Muscle of arm (tissue), 12 donors: ENCODE data around the gene GZMB. TPM values are rescaled to one million over a fixed set of nuclear protein-coding genes. Genes with fewer than 3 reads are reported as not detected.
"Not testable (repeated sequence)": the region's sequence is repeated elsewhere in the genome, so short reads cannot be mapped to it uniquely, and the experiment has no call there.

Source experiments
- DNase-seq: peaks from one replicate; pipeline ENCODE4 v3.0.0-alpha.2; 2013
- polyA plus RNA-seq, 12 donors: library from polyadenylated mRNA; unstranded; fragments of 120-200 nt; gene quantifications; one replicate each; pipeline ENCODE4 v1.2.1, GENCODE V29; 2013; ENCODE audit not compliant: insufficient read length in 12 of 12

GZMB gene
- polyA plus RNA-seq, 12 donors: 0.26 to 3.4 (median 0.49) TPM; not detected in 3

- no peak for DNase-seq
These were observed 2.1 kb downstream of the GZMB start for GRCh38 chr14:24631749-24632335.

- DNase-seq: peak; percentile 18
These were observed 3.0 kb downstream of the GZMB start for GRCh38 chr14:24630872-24631477.

- no peak for DNase-seq
These were observed 3.7 kb downstream of the GZMB start for GRCh38 chr14:24630087-24630871.

DNA sequence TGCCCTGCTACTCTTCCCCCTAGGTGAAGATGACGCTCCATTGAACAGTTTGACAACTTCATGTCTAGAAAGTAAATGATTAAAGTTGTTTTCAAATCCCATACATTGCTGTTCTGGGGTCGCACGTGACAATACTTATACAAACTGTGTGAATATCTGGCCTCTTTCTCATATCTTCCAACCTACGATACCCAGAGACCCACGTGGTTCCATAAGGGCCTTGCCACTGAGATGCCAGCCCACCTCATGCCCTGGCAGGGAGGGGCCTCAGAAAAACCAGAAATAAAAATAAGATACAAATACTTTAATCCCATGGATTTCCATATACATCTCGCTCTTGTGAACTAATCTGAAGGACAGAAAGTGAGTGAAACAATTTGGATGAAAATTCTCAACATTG is 4.5 kb downstream of the GZMB start:
- no peak for DNase-seq

DNA sequence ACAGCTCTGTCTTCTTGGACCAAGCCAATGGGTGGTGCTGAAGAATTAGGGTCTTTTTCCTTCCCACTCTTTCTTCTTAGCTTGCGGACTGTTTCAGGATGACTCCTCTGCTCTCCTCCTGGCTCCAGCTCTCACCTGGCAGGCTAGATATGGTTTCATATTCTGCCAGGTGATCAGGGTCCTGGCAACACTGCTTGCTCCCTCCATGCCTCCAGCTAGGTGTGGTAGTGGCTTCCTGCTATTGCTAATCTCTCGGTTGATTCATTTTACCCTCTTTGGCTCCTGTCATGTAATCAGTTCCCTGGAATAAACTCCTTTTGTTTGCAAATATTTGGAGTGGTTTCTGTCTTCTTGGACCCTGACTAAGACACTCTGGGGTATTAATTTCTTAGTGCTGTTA is 20.2 kb downstream of the GZMB start:
- DNase-seq: no peak

GRCh38 chr14:24613241-24613640 is 20.7 kb downstream of the GZMB start:
- DNase-seq: no peak

- DNase-seq: no peak
These were observed 21.8 kb downstream of the GZMB start for GRCh38 chr14:24612196-24612595.

DNA sequence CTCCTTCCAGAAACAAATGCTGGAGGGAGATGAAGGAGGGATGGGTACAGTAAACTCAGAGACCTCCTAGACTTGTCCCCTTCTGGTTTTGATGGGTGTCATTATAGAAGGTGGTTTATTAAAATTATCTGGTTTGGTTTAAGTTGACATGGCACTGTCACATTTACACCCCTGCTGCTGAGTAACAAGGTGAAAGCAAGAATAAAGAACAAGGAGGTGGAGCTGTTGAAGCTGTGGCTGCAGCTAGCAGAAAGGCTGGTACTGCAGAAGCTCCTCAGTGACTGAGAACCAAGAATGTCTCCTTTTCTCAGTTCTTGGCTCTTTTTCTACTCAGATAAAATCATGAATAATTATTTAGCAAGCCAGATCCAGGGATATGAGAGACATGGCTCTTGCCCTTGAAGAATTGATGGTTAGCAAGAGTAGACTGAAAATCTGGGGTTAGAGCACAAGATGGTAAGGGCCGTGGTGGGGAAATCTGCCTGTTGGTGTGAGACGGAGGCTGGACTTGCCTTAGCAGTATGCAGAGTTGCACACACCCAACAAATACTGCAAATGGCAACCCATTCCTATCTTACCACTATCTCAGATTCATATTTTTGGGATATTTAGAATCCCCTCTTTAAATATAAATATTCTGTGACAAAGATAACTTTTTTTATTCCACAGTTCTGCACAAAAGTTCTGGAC is 24.2 kb downstream of the GZMB start, which contains the start of gene GZMH:
Gene GZMH (minus strand): TSS at position 31 of the 690 bp plus-strand sequence. CDS start 72 bp downstream, outside the sequence.
- no peak for DNase-seq

- DNase-seq: no peak
These were observed 26.1 kb downstream of the GZMB start for GRCh38 chr14:24607635-24608514.

DNA sequence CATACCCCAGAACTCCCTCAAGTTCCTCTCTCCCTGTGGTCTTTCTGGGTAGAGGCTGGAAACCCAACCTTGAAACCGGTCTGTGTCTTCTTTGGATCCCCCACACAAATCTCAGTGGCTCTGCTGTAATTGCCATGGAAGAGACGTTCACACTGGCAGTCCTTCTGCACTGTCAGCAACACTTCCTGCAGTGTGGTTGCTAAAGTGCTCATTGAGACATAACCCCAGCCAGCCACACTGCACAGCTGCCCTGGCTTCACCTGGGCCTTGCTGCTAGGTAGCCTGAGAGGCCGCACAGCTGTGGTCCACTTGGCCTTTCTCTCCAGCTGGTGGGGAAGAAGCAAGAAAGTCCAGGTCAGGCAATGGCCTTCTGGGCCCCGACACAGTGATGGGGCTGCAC is 26.9 kb downstream of the GZMB start:
- no peak for DNase-seq

GRCh38 chr14:24606297-24606696 is 27.7 kb downstream of the GZMB start:
- DNase-seq: no peak

GRCh38 chr14:24605435-24606190 is 28.4 kb downstream of the GZMB start:
- DNase-seq: no peak

DNA sequence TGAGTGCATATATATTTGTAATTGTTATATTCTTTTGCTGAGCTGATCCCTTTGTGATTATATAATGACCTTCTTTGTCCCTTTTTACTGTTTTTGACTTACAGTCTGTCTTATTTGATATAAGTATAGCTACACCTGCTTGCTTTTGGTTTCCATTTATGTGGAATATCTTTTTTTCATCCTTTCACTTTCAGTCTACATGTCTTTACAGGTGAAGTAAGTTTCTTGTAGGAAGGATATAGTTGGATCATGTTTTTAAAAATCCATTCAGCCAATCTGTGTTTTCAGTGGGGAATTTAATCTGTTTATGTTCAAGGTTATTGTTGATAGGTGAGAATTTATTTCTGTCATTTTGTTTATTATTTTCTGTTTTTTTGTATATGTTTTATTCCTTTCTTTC is 36.6 kb downstream of the GZMB start:
- DNase-seq: no peak

GRCh38 chr14:24595073-24595808 is 38.7 kb downstream of the GZMB start:
- DNase-seq: no peak

- not testable (repeated sequence) for DNase-seq
These were observed 43.0 kb downstream of the GZMB start for GRCh38 chr14:24591004-24591403.

- DNase-seq: not testable (repeated sequence)
These were observed 49.6 kb downstream of the GZMB start for GRCh38 chr14:24584402-24584801.
